H9 (cell line): ENCODE results near the gene CNGB1. TPM values are rescaled to one million over a fixed set of nuclear protein-coding genes. Genes with fewer than 3 reads are reported as not detected.

Source experiments
- DNase-seq: peaks from one replicate; pipeline ENCODE4 v3.0.0-alpha.2; 2017
- H2AFZ ChIP-seq: one replicate; pipeline ENCODE4 v1.6.1; 2013; ENCODE audit warnings: mild to moderate bottlenecking, low read length, control low read depth, moderate library complexity
- H2AK5ac ChIP-seq: 2 replicates; pipeline ENCODE4 v1.6.1; 2013; ENCODE audit warnings: low read length, control low read depth, mixed read lengths; ENCODE audit not compliant: insufficient read length
- H2BK120ac ChIP-seq: one replicate; pipeline ENCODE4 v1.6.1; 2013; ENCODE audit warnings: low read depth, mild to moderate bottlenecking, low read length, control low read depth, inconsistent platforms; ENCODE audit not compliant: poor library complexity, severe bottlenecking
- H2BK12ac ChIP-seq: 2 replicates; pipeline ENCODE4 v1.6.1; 2013; ENCODE audit warnings: low read length, control low read depth, mixed read lengths, low read depth; ENCODE audit not compliant: insufficient read length
- H2BK15ac ChIP-seq: 2 replicates; pipeline ENCODE4 v1.6.1; 2013; ENCODE audit warnings: low read depth, low read length, control low read depth
- H2BK20ac ChIP-seq: one replicate; pipeline ENCODE4 v1.6.1; 2013; ENCODE audit warnings: low read depth, mild to moderate bottlenecking, low read length, control low read depth, inconsistent platforms; ENCODE audit not compliant: poor library complexity, severe bottlenecking
- H2BK5ac ChIP-seq: 2 replicates; pipeline ENCODE4 v1.6.1; 2013; ENCODE audit warnings: low read length, control low read depth, mixed read lengths; ENCODE audit not compliant: insufficient read length
- H3K14ac ChIP-seq: 2 replicates; pipeline ENCODE4 v1.6.1; 2013; ENCODE audit warnings: low read length, control low read depth; ENCODE audit not compliant: insufficient read depth
- H3K18ac ChIP-seq: 2 replicates; pipeline ENCODE4 v1.6.1; 2013; ENCODE audit warnings: low read depth, mild to moderate bottlenecking, mixed read lengths, low read length, control low read depth; ENCODE audit not compliant: insufficient read length
- H3K23ac ChIP-seq: 2 replicates; pipeline ENCODE4 v1.6.1; 2013; ENCODE audit warnings: low read length, control low read depth, mixed read lengths, low read depth; ENCODE audit not compliant: insufficient read length
- H3K23me2 ChIP-seq: 2 replicates; pipeline ENCODE4 v1.6.1; 2013; ENCODE audit warnings: low read depth, mild to moderate bottlenecking, mixed read lengths, low read length, control low read depth; ENCODE audit not compliant: insufficient read length, poor library complexity, severe bottlenecking
- H3K27ac ChIP-seq: 2 replicates; pipeline ENCODE4 v1.5.1; 2013; ENCODE audit warnings: low read length, control low read depth, mixed read lengths, low read depth; ENCODE audit not compliant: insufficient read length
- H3K27me3 ChIP-seq: 2 replicates; pipeline ENCODE4 v1.6.1; 2013; ENCODE audit warnings: low read length, control low read depth, inconsistent platforms; ENCODE audit not compliant: insufficient read depth
- H3K4ac ChIP-seq: 2 replicates; pipeline ENCODE4 v1.6.1; 2013; ENCODE audit warnings: low read depth, mild to moderate bottlenecking, control low read depth, inconsistent platforms, low read length, moderate library complexity
- H3K4me1 ChIP-seq: 2 replicates; pipeline ENCODE4 v1.6.1; 2013; ENCODE audit warnings: low read length, control low read depth, inconsistent platforms; ENCODE audit not compliant: insufficient read depth
- H3K4me2 ChIP-seq: 2 replicates; pipeline ENCODE4 v1.6.1; 2013; ENCODE audit warnings: low read length, control low read depth, mixed read lengths; ENCODE audit not compliant: insufficient read length, insufficient read depth
- H3K56ac ChIP-seq: 2 replicates; pipeline ENCODE4 v1.6.1; 2013; ENCODE audit warnings: low read depth, mild to moderate bottlenecking, mixed read lengths, low read length, control low read depth; ENCODE audit not compliant: insufficient read length
- H3K79me1 ChIP-seq: 2 replicates; pipeline ENCODE4 v1.6.1; 2013; ENCODE audit warnings: low read depth, mild to moderate bottlenecking, moderate library complexity, low read length, control low read depth, inconsistent platforms; ENCODE audit not compliant: insufficient read depth, poor library complexity, severe bottlenecking
- H3K79me2 ChIP-seq: 2 replicates; pipeline ENCODE4 v1.6.1; 2013; ENCODE audit warnings: low read length, control low read depth, inconsistent platforms; ENCODE audit not compliant: insufficient read depth
- H3K9ac ChIP-seq: 2 replicates; pipeline ENCODE4 v1.6.1; 2013; ENCODE audit warnings: low read length, control low read depth, mixed read lengths; ENCODE audit not compliant: insufficient read length; ENCODE audit errors: extremely low read depth
- H3K9me3 ChIP-seq: one replicate; pipeline ENCODE4 v1.6.1; 2013; ENCODE audit warnings: low read depth, low read length, inconsistent platforms; ENCODE audit not compliant: control insufficient read depth
- H3T11ph ChIP-seq: one replicate; pipeline ENCODE4 v1.6.1; 2013; ENCODE audit warnings: mild to moderate bottlenecking, low read length, control low read depth, inconsistent platforms
- H4K20me1 ChIP-seq: one replicate; pipeline ENCODE4 v1.6.1; 2013; ENCODE audit not compliant: control insufficient read depth, insufficient read length, insufficient read depth
- H4K5ac ChIP-seq: 2 replicates; pipeline ENCODE4 v1.6.1; 2013; ENCODE audit warnings: low read depth, mild to moderate bottlenecking, mixed read lengths, low read length, control low read depth; ENCODE audit not compliant: insufficient read length
- H4K8ac ChIP-seq: replicated peaks from 2 replicates; pipeline ENCODE4 v1.6.1; 2013; ENCODE audit warnings: low read length, control low read depth, mixed read lengths, low read depth; ENCODE audit not compliant: insufficient read length
- H4K91ac ChIP-seq: 2 replicates; pipeline ENCODE4 v1.6.1; 2013; ENCODE audit warnings: low read depth, mild to moderate bottlenecking, moderate library complexity, mixed read lengths, low read length, control low read depth; ENCODE audit not compliant: insufficient read length
- H3K27ac Mint-ChIP-seq, 3 experiments: 2 replicates in 2 of 3; 3 replicates in 1 of 3; pipeline ENCODE4 v1.8.0; 2020 to 2021; ENCODE audit warnings: mixed read lengths in 3 of 3, mild to moderate bottlenecking in 1 of 3, moderate library complexity in 1 of 3
- H3K27me3 Mint-ChIP-seq: 2 replicates; pipeline ENCODE4 v1.8.0; 2021; ENCODE audit warnings: low read depth, mild to moderate bottlenecking, moderate library complexity, mixed read lengths
- H3K36me3 Mint-ChIP-seq, 3 experiments: 2 replicates in 2 of 3; 3 replicates in 1 of 3; pipeline ENCODE4 v1.8.0; 2020 to 2021; ENCODE audit warnings: low read depth in 3 of 3, mixed read lengths in 3 of 3; ENCODE audit not compliant: insufficient read depth in 1 of 3
- H3K4me1 Mint-ChIP-seq, 2 experiments: 2 replicates each; pipeline ENCODE4 v1.8.0; 2020; ENCODE audit warnings: mixed read lengths in 2 of 2
- H3K4me3 Mint-ChIP-seq, 2 experiments: 2 replicates in 1 of 2; 3 replicates in 1 of 2; pipeline ENCODE4 v1.8.0; 2020 to 2021; ENCODE audit warnings: mild to moderate bottlenecking in 2 of 2, mixed read lengths in 2 of 2, moderate library complexity in 1 of 2
- H3K9me3 Mint-ChIP-seq, 2 experiments: 2 replicates in 1 of 2; 3 replicates in 1 of 2; pipeline ENCODE4 v1.8.0; 2020; ENCODE audit warnings: mild to moderate bottlenecking in 2 of 2, mixed read lengths in 2 of 2, moderate library complexity in 1 of 2
- WGBS: extraction: QIAGEN DNeasy Blood & Tissue Kit; methylation state at CpG from one replicate; pipeline ENCODE4 v1.1.7; 2013; ENCODE audit warnings: missing lambda C conversion rate, low lambda C conversion rate, mixed read lengths; ENCODE audit not compliant: insufficient read length; ENCODE audit errors: extremely low coverage; 5-methylcytosine and 5-hydroxymethylcytosine counted together
- total RNA-seq: library from RNA; stranded (reverse); gene quantifications from 2 replicates; pipeline ENCODE4 v1.2.1, GENCODE V29; 2021
- TF ChIP-seq, protein P1 (sequence below): fragments of 200-600 bp; sonication (generic); conservative IDR thresholded peaks from 3 replicates; pipeline ENCODE4 v1.8.0; 2021; ENCODE audit warnings: antibody characterized with exemption, mild to moderate bottlenecking

The CNGB1 gene
- total RNA-seq, 1 experiment from 2014 or later, result not detected

DNA sequence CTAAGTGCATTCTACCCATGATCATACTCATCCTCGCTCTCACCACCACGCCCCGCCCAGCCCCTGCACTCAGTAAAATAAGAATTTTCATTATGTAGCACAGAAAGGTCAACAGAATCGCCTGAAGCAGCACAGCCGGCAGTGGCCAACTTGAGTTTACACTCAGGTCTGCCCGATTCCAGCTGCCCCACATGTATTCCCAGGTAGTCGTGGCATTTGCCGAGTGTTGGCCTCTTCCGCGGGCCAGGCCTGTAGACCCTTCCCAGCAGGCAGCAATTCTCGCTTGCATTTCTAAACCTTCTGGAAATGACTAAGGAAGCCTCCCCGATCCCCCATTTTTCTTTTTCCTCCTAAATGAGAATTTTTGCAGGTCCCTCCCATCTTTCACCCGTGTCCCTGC lies 609 bp downstream of the CNGB1 start:
- WGBS, result no CpG with 5 or more reads among the region's 13 CpGs
- Mint-ChIP-seq H3K4me1 (peaks cover 2 to 12% of the 10 kb centered on the region in 2 experiments; a peak in 3 of 4 replicates), H3K27me3 (peaks cover 4% of the 10 kb centered on the region), H3K36me3 (no peaks in the 10 kb centered on the region), H3K27ac (no peak overlapping the region; a peak in 1 of 7 replicates), H3K4me3 (no peak overlapping the region), H3K9me3 (no peaks in the 10 kb centered on the region)
- no peak overlapping the region for H2BK12ac ChIP-seq
- H2BK15ac ChIP-seq, result no peak overlapping the region
- H2BK5ac ChIP-seq, result no peak overlapping the region
- H3K4me2 ChIP-seq, result no peak overlapping the region
- no peak overlapping the region for H3K27ac ChIP-seq
- H3K9ac ChIP-seq, result no peak overlapping the region
- no peak overlapping the region for H2AK5ac ChIP-seq
- no peak overlapping the region for H3T11ph ChIP-seq
- no peaks in the 10 kb centered on the region for H3K27me3 ChIP-seq
- H4K91ac ChIP-seq, result no peak overlapping the region
- H2BK120ac ChIP-seq, result no peak overlapping the region
- H3K4me1 ChIP-seq, result no peaks in the 10 kb centered on the region
- no peak overlapping the region for H4K5ac ChIP-seq
- H3K79me1 ChIP-seq, result no peaks in the 10 kb centered on the region
- H3K9me3 ChIP-seq, result no peaks in the 10 kb centered on the region
- H3K18ac ChIP-seq, result no peak overlapping the region
- H4K20me1 ChIP-seq, result no peaks in the 10 kb centered on the region
- TF ChIP-seq, protein P1, sequence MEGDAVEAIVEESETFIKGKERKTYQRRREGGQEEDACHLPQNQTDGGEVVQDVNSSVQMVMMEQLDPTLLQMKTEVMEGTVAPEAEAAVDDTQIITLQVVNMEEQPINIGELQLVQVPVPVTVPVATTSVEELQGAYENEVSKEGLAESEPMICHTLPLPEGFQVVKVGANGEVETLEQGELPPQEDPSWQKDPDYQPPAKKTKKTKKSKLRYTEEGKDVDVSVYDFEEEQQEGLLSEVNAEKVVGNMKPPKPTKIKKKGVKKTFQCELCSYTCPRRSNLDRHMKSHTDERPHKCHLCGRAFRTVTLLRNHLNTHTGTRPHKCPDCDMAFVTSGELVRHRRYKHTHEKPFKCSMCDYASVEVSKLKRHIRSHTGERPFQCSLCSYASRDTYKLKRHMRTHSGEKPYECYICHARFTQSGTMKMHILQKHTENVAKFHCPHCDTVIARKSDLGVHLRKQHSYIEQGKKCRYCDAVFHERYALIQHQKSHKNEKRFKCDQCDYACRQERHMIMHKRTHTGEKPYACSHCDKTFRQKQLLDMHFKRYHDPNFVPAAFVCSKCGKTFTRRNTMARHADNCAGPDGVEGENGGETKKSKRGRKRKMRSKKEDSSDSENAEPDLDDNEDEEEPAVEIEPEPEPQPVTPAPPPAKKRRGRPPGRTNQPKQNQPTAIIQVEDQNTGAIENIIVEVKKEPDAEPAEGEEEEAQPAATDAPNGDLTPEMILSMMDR, result no peak
- no peak overlapping the region for H3K23ac ChIP-seq
- no peak for DNase-seq
- no peak overlapping the region for H2AFZ ChIP-seq
- no peak overlapping the region for H3K56ac ChIP-seq
- no peaks in the 10 kb centered on the region for H3K23me2 ChIP-seq
- H4K8ac ChIP-seq, result no peak overlapping the region
- no peak overlapping the region; the same call in 1 of the 2 replicates for H3K14ac ChIP-seq
- no peak overlapping the region for H3K4ac ChIP-seq
- no peaks in the 10 kb centered on the region for H3K79me2 ChIP-seq
- no peak overlapping the region for H2BK20ac ChIP-seq
